HepG2 (cell line): ENCODE measurements around the gene TULP4. TPM values are rescaled to one million over a fixed set of nuclear protein-coding genes. Genes with fewer than 3 reads are reported as not detected.

ENCODE experiments used
- ATAC-seq: fragments of 200-7000 bp; cut with Tn5 transposase; 3 replicates; pipeline ENCODE4 v1.9.1; 2020; ENCODE audit warnings: mild to moderate bottlenecking, moderate library complexity
- BruUV-seq: library from RNA; stranded (reverse); fragments of 400-500 nt; replicated peaks from 2 replicates; lab custom pipeline; 2021; lab: Mats Ljungman, UMichigan
- CTCF ChIA-PET: fragments of 300-600 bp; formaldehyde crosslinking; extraction: SDS; loops from one replicate; lab custom pipeline; 2021; ENCODE audit warnings: low total read pairs, inconsistent platforms, low intra/inter-chr PET ratio; lab: Yijun Ruan, JAX
- POLR2A ChIA-PET: fragments of 350-600 bp; sonication (Branson Sonifier 250); formaldehyde crosslinking; loops from one replicate; lab custom pipeline; 2020; ENCODE audit warnings: antibody characterized with exemption, inconsistent platforms; lab: Yijun Ruan, JAX
- DNase-seq: peaks from one replicate; pipeline ENCODE4 v3.0.0-alpha.2; 2015; ENCODE audit warnings: low spot score
- FAIRE-seq: peaks from 3 replicates; lab custom pipeline; 2011; peaks lifted over from hg19 to GRCh38; lab: Jason Lieb, UNC
- H2AFZ ChIP-seq: one replicate; pipeline ENCODE4 v1.6.1; 2011; ENCODE audit warnings: low read length, inconsistent platforms
- H3K27ac ChIP-seq: fragments of 300-600 bp; 3 replicates; pipeline ENCODE4 v1.8.0; 2011; ENCODE audit warnings: mixed run types, mild to moderate bottlenecking, mixed read lengths, low read length, inconsistent platforms; ENCODE audit not compliant: insufficient read depth; ENCODE audit errors: extremely low read length
- H3K27me3 ChIP-seq, 2 experiments: fragments of 200-600 bp in 1 of 2; 2 replicates in 1 of 2; 3 replicates in 1 of 2; pipeline versions ENCODE4 v1.6.0 to v1.8.0; 2011; ENCODE audit warnings: low read length in 2 of 2, mild to moderate bottlenecking in 2 of 2, moderate library complexity in 2 of 2, inconsistent platforms in 1 of 2; ENCODE audit not compliant: insufficient read depth in 2 of 2, control insufficient read depth in 1 of 2
- H3K36me3 ChIP-seq, 2 experiments: fragments of 200-600 bp in 1 of 2; replicated peaks in 1 of 2; 2 replicates in 1 of 2; 3 replicates in 1 of 2; pipeline versions ENCODE4 v1.5.1 to v1.8.0; 2011; ENCODE audit warnings: low read length in 2 of 2, inconsistent platforms in 1 of 2; ENCODE audit not compliant: insufficient read depth in 2 of 2, control insufficient read depth in 1 of 2
- H3K4me1 ChIP-seq: 2 replicates; pipeline ENCODE4 v1.5.1; 2012; ENCODE audit warnings: low read length, inconsistent platforms; ENCODE audit not compliant: insufficient read depth
- H3K4me2 ChIP-seq: 2 replicates; pipeline ENCODE4 v1.6.0; 2011; ENCODE audit warnings: low read depth, low read length, inconsistent platforms
- H3K4me3 ChIP-seq, 3 experiments: fragments of 200-600 bp in 1 of 3; sonication (generic), shearing (Covaris generic) in 1 of 3; replicated peaks in 1 of 3; 2 replicates each; pipeline ENCODE4 v1.5.1; 2011 to 2016; ENCODE audit warnings: low read length in 3 of 3, inconsistent platforms in 2 of 3, low read depth in 2 of 3, mild to moderate bottlenecking in 2 of 3, control low read depth in 1 of 3, mixed read lengths in 1 of 3; ENCODE audit not compliant: insufficient read depth in 1 of 3
- H3K79me2 ChIP-seq: one replicate; pipeline ENCODE4 v1.6.1; 2011; ENCODE audit warnings: low read length, inconsistent platforms; ENCODE audit not compliant: insufficient read depth
- H3K9ac ChIP-seq: 2 replicates; pipeline ENCODE4 v1.6.0; 2011; ENCODE audit warnings: mild to moderate bottlenecking, low read depth, low read length, inconsistent platforms; ENCODE audit not compliant: insufficient read depth
- H3K9me3 ChIP-seq: 2 replicates; pipeline ENCODE4 v1.5.1; 2012; ENCODE audit warnings: mild to moderate bottlenecking, low read length
- H4K20me1 ChIP-seq: 2 replicates; pipeline ENCODE4 v1.6.0; 2011; ENCODE audit warnings: inconsistent platforms, mild to moderate bottlenecking, low read length, moderate library complexity; ENCODE audit not compliant: insufficient read depth
- ATF1 ChIP-seq: IDR thresholded peaks from 2 replicates; pipeline ENCODE4 v1.6.1; 2016; ENCODE audit warnings: mild to moderate bottlenecking, control low read depth
- CSRNP2 ChIP-seq: sonication (generic); formaldehyde crosslinking; conservative IDR thresholded peaks from 2 replicates; pipeline ENCODE4 v1.8.0; 2022; ENCODE audit warnings: low read depth, missing genetic modification reagents
- ELF1 ChIP-seq: sonication (generic); formaldehyde crosslinking; IDR thresholded peaks from 2 replicates; pipeline ENCODE4 v1.4.0; 2020; ENCODE audit warnings: missing genetic modification reagents
- GFI1 ChIP-seq: sonication (generic); formaldehyde crosslinking; IDR thresholded peaks from 2 replicates; pipeline ENCODE4 v1.5.0; 2020; ENCODE audit warnings: missing genetic modification reagents, mild to moderate bottlenecking, borderline replicate concordance
- HOXA7 ChIP-seq: sonication (generic); formaldehyde crosslinking; IDR thresholded peaks from 2 replicates; pipeline ENCODE4 v1.8.1; 2022; ENCODE audit warnings: mild to moderate bottlenecking, missing genetic modification reagents, moderate library complexity
- KAT7 ChIP-seq: IDR thresholded peaks from 2 replicates; pipeline ENCODE4 v1.6.1; 2018; ENCODE audit warnings: borderline replicate concordance, missing compliant biosample characterization
- NCOA1 ChIP-seq: sonication (generic); formaldehyde crosslinking; IDR thresholded peaks from 2 replicates; pipeline ENCODE4 v1.9.0; 2021; ENCODE audit warnings: missing genetic modification reagents
- SNAPC2 ChIP-seq: sonication (generic); formaldehyde crosslinking; IDR thresholded peaks from 2 replicates; pipeline ENCODE4 v1.8.1; 2022; ENCODE audit warnings: mild to moderate bottlenecking, missing genetic modification reagents
- SRSF4 ChIP-seq: fragments of 200-400 bp; formaldehyde crosslinking; IDR thresholded peaks from one replicate; pipeline ENCODE4 v1.6.1; 2018; ENCODE audit warnings: mild to moderate bottlenecking, low read depth, low read length, moderate library complexity; ENCODE audit not compliant: poor library complexity, severe bottlenecking
- TOE1 ChIP-seq: sonication (generic); formaldehyde crosslinking; IDR thresholded peaks from 2 replicates; pipeline ENCODE4 v1.4.0; 2020; ENCODE audit warnings: mild to moderate bottlenecking, missing genetic modification reagents
- ZNF30 ChIP-seq: sonication (generic); formaldehyde crosslinking; IDR thresholded peaks from 2 replicates; pipeline ENCODE4 v1.5.0; 2020; ENCODE audit warnings: mild to moderate bottlenecking, missing genetic modification reagents
- ZNF335 ChIP-seq: sonication (generic); formaldehyde crosslinking; IDR thresholded peaks from 2 replicates; pipeline ENCODE4 v1.4.0; 2020; ENCODE audit warnings: missing genetic modification reagents
- WGBS: methylation state at CpG from one replicate; pipeline ENCODE4 v1.1.6; 2017; ENCODE audit warnings: low lambda C conversion rate; 5-methylcytosine and 5-hydroxymethylcytosine counted together
- in situ Hi-C: cut with HindIII; loops from 2 replicates; pipeline ENCODE4 v1.10.0; 2017; ENCODE audit warnings: low pct_unique_long_range_greater_than_20kb; ENCODE audit not compliant: extremely low pct_ligation_motif_present
- intact Hi-C: fragments of 100-400 bp; cut with micrococcal nuclease; formaldehyde crosslinking; loops from one replicate; pipeline ENCODE4 v1.10.0; 2022; ENCODE audit not compliant: unreplicated experiment
- polyA plus RNA-seq, 8 experiments: library from polyadenylated mRNA; depleted of rRNA in 3 of 8; stranded (reverse) in 7 of 8; unstranded in 1 of 8; fragments of >200 nt; fragmentation: Illumina TruSeq in 4 of 8; extraction: Trizol in 4 of 8; gene quantifications; 2 replicates each; pipeline versions ENCODE4 v1.2.1 to v1.2.3, GENCODE V29; 2011 to 2016; ENCODE audit warnings: low read depth in 4 of 8, missing spikeins in 1 of 8, mixed read lengths in 1 of 8; ENCODE audit not compliant: insufficient read depth in 1 of 8
- total RNA-seq, 5 experiments: library from RNA; depleted of rRNA; stranded (reverse); fragments of >200 nt; fragmentation: Illumina TruSeq; extraction: Trizol; gene quantifications; 2 replicates each; pipeline ENCODE4 v1.2.3, GENCODE V29; 2016; ENCODE audit warnings: low read depth in 1 of 5
- TF ChIP-seq, protein P1 (sequence below): IDR thresholded peaks from 2 replicates; pipeline ENCODE4 v1.6.1; 2016; ENCODE audit warnings: control low read depth
- TF ChIP-seq, protein P2 (sequence below), 2 experiments: fragments of 450-650 bp in 1 of 2; sonication (generic) in 1 of 2; formaldehyde crosslinking; IDR thresholded peaks; 2 replicates each; pipeline versions ENCODE4 v1.5.0 to v1.8.0; 2020 to 2022; ENCODE audit warnings: mild to moderate bottlenecking in 1 of 2, missing genetic modification reagents in 1 of 2

The TULP4 gene
- total and polyA plus RNA-seq, 2 of the 13 experiments (the other 11 are each of a cell fraction or from before 2014, with no cell fraction given) = 21.1 to 122 TPM

DNA sequence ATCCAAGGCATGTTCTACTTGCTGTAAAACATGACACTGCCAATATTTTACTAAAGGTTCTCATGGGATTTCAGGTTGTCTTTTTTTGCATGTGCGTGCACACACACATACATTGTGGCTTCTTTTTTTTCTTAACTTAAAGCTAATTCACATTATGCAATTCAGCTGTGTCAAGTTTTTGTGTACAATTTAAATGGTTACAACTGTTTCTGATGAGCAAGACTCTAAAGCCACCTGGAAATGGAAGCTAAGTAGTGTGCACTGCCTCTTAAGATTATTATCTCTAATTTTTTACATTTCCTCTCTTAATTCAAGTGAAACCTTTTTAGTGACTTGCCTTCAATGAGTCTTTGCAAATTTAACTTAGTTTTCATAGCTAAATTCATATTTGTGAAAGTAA lies 75.3 kb downstream of the TULP4 start:
- H3K9ac ChIP-seq = no peak overlapping the region
- no peak overlapping the region for H3K4me2 ChIP-seq
- intact Hi-C loops (loop anchor here (2.0 to 10.0 kb wide), 3 partner anchors 45 to 167 kb away; no protein-coding TSS in a partner anchor), in situ Hi-C loops (loop anchor here (5.0 kb wide), 1 partner anchor 155 kb away; no protein-coding TSS in a partner anchor)
- WGBS = 95% methylated on average over 1 of the region's 1 CpG
- peaks cover 11% of the 10 kb centered on the region for H3K79me2 ChIP-seq
- H4K20me1 ChIP-seq = 0 out of 2 replicates have a peak, but pooled peaks cover 3% of the 10 kb centered on the region
- H3K4me3 ChIP-seq = no peak overlapping the region
- peaks cover 11% of the 10 kb centered on the region; the same call in 1 of the 2 replicates for H3K9me3 ChIP-seq
- H3K27me3 ChIP-seq = no peaks in the 10 kb centered on the region
- H2AFZ ChIP-seq = no peak overlapping the region
- POLR2A ChIA-PET = no interaction called here
- ATAC-seq (no peak), DNase-seq (no peak), FAIRE-seq (no peak)
- no peak overlapping the region for H3K27ac ChIP-seq
- no peak for TF ChIP-seq CSRNP2
- no peak for TF ChIP-seq SRSF4
- TF ChIP-seq GFI1 (CRISPR knock-in tag) = no peak
- TF ChIP-seq HOXA7 (CRISPR knock-in tag) = no peak
- no peak for TF ChIP-seq ZNF30 (CRISPR knock-in tag)
- TF ChIP-seq TOE1 = no peak
- TF ChIP-seq, protein P1, sequence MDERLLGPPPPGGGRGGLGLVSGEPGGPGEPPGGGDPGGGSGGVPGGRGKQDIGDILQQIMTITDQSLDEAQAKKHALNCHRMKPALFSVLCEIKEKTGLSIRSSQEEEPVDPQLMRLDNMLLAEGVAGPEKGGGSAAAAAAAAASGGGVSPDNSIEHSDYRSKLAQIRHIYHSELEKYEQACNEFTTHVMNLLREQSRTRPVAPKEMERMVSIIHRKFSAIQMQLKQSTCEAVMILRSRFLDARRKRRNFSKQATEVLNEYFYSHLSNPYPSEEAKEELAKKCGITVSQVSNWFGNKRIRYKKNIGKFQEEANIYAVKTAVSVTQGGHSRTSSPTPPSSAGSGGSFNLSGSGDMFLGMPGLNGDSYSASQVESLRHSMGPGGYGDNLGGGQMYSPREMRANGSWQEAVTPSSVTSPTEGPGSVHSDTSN (CRISPR knock-in tag) = no peak
- TF ChIP-seq ATF1 (CRISPR knock-in tag) = no peak
- no peak for TF ChIP-seq ELF1 (CRISPR knock-in tag)
- TF ChIP-seq KAT7 (CRISPR knock-in tag) = no peak
- no peak for TF ChIP-seq SNAPC2 (CRISPR knock-in tag)
- no peak for TF ChIP-seq ZNF335 (CRISPR knock-in tag)
- TF ChIP-seq, protein P2, sequence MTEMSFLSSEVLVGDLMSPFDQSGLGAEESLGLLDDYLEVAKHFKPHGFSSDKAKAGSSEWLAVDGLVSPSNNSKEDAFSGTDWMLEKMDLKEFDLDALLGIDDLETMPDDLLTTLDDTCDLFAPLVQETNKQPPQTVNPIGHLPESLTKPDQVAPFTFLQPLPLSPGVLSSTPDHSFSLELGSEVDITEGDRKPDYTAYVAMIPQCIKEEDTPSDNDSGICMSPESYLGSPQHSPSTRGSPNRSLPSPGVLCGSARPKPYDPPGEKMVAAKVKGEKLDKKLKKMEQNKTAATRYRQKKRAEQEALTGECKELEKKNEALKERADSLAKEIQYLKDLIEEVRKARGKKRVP (CRISPR knock-in tag; IDR thresholded peaks at IDR 0.05) = no peak
- TF ChIP-seq NCOA1 (CRISPR knock-in tag) = no peak
- peaks cover 0 to 2% of the 10 kb centered on the region in 2 experiments; a peak in 1 of 5 replicates for H3K36me3 ChIP-seq
- BruUV-seq = no TSS peak
- peaks cover 10% of the 10 kb centered on the region; the same call in 1 of the 2 replicates for H3K4me1 ChIP-seq
- CTCF ChIA-PET = interaction anchor here (2.0 kb wide), 1 partner anchor 167 kb away, joined by 16 read pairs; no protein-coding TSS in a partner anchor
